Heart left ventricle (tissue), 16 donors: Measurements from ENCODE around the gene ARMCX5. TPM values are rescaled to one million over a fixed set of nuclear protein-coding genes. Genes with fewer than 3 reads are reported as not detected.

Experiments used
- ATAC-seq, 4 donors: fragments of 200-7000 bp; cut with Tn5 transposase; one replicate each; pipeline ENCODE4 v1.9.1; 2020 to 2022; ENCODE audit warnings: moderate library complexity in 4 of 4, mild to moderate bottlenecking in 3 of 4, moderate number of reproducible peaks in 1 of 4
- DNase-seq, 5 donors: peaks; one replicate each; pipeline ENCODE4 v3.0.0-alpha.2; 2020
- H3K27ac ChIP-seq, 12 donors: fragments of 200-600 bp; sonication (generic) in 4 of 12; one replicate each; pipeline versions ENCODE4 v1.5.0 to v1.8.0; 2016 to 2022; ENCODE audit warnings: mild to moderate bottlenecking in 2 of 12
- H3K27me3 ChIP-seq, 9 donors: fragments of 200-600 bp; sonication (generic) in 2 of 9; one replicate each; pipeline versions ENCODE4 v1.5.1 to v1.8.0; 2016 to 2022; ENCODE audit warnings: mild to moderate bottlenecking in 3 of 9
- H3K36me3 ChIP-seq, 9 donors: fragments of 200-600 bp; sonication (generic) in 2 of 9; one replicate each; pipeline versions ENCODE4 v1.5.0 to v1.8.0; 2018 to 2022; ENCODE audit warnings: mild to moderate bottlenecking in 2 of 9
- H3K4me1 ChIP-seq, 12 donors: fragments of 200-600 bp; sonication (generic) in 4 of 12; one replicate each; pipeline versions ENCODE4 v1.5.0 to v1.8.0; 2016 to 2022; ENCODE audit warnings: mild to moderate bottlenecking in 3 of 12
- H3K4me3 ChIP-seq, 12 donors: fragments of 200-600 bp; sonication (generic) in 4 of 12; one replicate each; pipeline versions ENCODE4 v1.5.0 to v1.8.0; 2017 to 2022; ENCODE audit warnings: mild to moderate bottlenecking in 9 of 12, moderate library complexity in 4 of 12
- H3K9me3 ChIP-seq, 12 donors: fragments of 200-600 bp; sonication (generic) in 4 of 12; one replicate each; pipeline versions ENCODE4 v1.5.0 to v1.8.0; 2016 to 2022; ENCODE audit warnings: mild to moderate bottlenecking in 1 of 12
- CTCF ChIP-seq, 12 donors: fragments of 200-600 bp; sonication (generic) in 4 of 12; IDR thresholded peaks; one replicate each; pipeline versions ENCODE4 v1.5.0 to v1.8.0; 2018 to 2022; ENCODE audit warnings: antibody characterized with exemption in 12 of 12, mild to moderate bottlenecking in 5 of 12
- POLR2A ChIP-seq, 2 donors: fragments of 450-650 bp; IDR thresholded peaks; one replicate each; pipeline ENCODE4 v1.6.1; 2017; ENCODE audit warnings: antibody characterized with exemption in 2 of 2, mild to moderate bottlenecking in 2 of 2, moderate library complexity in 2 of 2
- WGBS, 4 donors: extraction: QIAGEN DNeasy Blood & Tissue Kit in 2 of 4; methylation state at CpG; one replicate each; pipeline versions ENCODE4 v1.1.5 to v1.1.7; 2013 to 2018; 5-methylcytosine and 5-hydroxymethylcytosine counted together
- intact Hi-C, 10 donors: fragments of 100-400 bp; cut with DNase I; formaldehyde crosslinking; loops; one replicate each; pipeline versions ENCODE4 v1.11.1 to v1.14.2; 2022
- polyA plus RNA-seq, 2 donors: library from polyadenylated mRNA; stranded (reverse); fragments of 200-250 nt; gene quantifications; one replicate each; pipeline ENCODE4 v1.2.3, GENCODE V29; 2013
- total RNA-seq, 9 donors: library from RNA; depleted of rRNA in 2 of 9; stranded (reverse); fragments of >200 nt in 2 of 9; fragmentation: NEBNext Ultra II Directional in 3 of 9; extraction: Animal tissue kit (Norgen Biotek cat#: 25700) in 3 of 9; gene quantifications; one replicate each; pipeline versions ENCODE4 v1.1.0 to v1.2.4, GENCODE V29; 2016 to 2023
- donor health status: ischemic (EF 13 %, LVEDD 7.1; RV severe dilation, severe dysfunction).
- donor health status: healthy with polysubstance abuse.
- donor health status: DM: no; HTN: yes; CAD: no.
- donor health status: DM: no; HTN: no; CAD: no.
- donor health status: ischemic (EF 25% LVEDD 6.9; RV normal size, moderate dysfunction).
- donor health status: ischemic (EF 25% LVEDD 5.7; RV mildly dilated, moderate dysfunction).
- donor health status: healthy.
- donor health status: DM: yes; HTN: yes; CAD: no.
- donor health status: ischemic (EF 35%, LVEDD 5.7; RV mildly dilated, moderate dysfunction).
- donor health status: nonischemic (EF 11% LVEDD 7.7; RV severe dilation, severe dysfunction).
- donor health status: DM: yes; HTN: yes; CAD: no.
- donor health status: PGD.
- donor health status: ischemic (EF 29% LVEDD 5.4; RV normal size, mild dysfunction).
- donor health status: nonischemic (EF 23%, LVEDD 6.1; RV moderate dilation, normal function).

The ARMCX5 gene
- total and polyA plus RNA-seq, 11 donors = 1.7 to 10.5 (median 5.5) TPM

- no peak overlapping the region for H3K4me3 ChIP-seq
- H3K27ac ChIP-seq = no peak overlapping the region
- intact Hi-C loops = no loop called here
- H3K4me1 ChIP-seq = no peaks in the 10 kb centered on the region
- 54 to 97% (median 74%) methylated on average over 1 of the region's 1 CpG for WGBS, 4 donors
- no peaks in the 10 kb centered on the region for H3K27me3 ChIP-seq
- H3K9me3 ChIP-seq = peaks cover 0 to 6% (median 0%) of the 10 kb centered on the region in 12 donors
- no peak for DNase-seq
- H3K36me3 ChIP-seq = no peaks in the 10 kb centered on the region
- ATAC-seq = no peak
- no peak for TF ChIP-seq CTCF (IDR thresholded peaks at IDR 0.05)
- TF ChIP-seq POLR2A (IDR thresholded peaks at IDR 0.05) = no peak
Observed at GRCh38 chrX:102637561-102637960, 38.2 kb downstream of the ARMCX5 start.

GRCh38 chrX:102650903-102651241 lies 51.6 kb downstream of the ARMCX5 start:
- peaks cover 0 to 5% (median 0%) of the 10 kb centered on the region in 9 donors for H3K36me3 ChIP-seq
- WGBS, 4 donors = 2 to 46% (median 19%) methylated on average over 22 to 23 of the region's 23 CpGs
- intact Hi-C loops = loop anchor here in 6 of 10 donors (5.0 to 10.0 kb wide), 5 partner anchors 46 to 64 kb away; partner anchors contain the start of genes GPRASP2 (in 6 of the 6) and ARMCX5 (in 1 of the 6)
- DNase-seq (no peak), ATAC-seq (peak in 3 of 4 donors; percentile 29 to 42 (median 37))
- peak overlapping the region in 7 of 12 donors; percentile 34 to 87 (median 59) for H3K27ac ChIP-seq
- H3K4me3 ChIP-seq = peak overlapping the region; percentile 48 to 82 (median 66)
- H3K9me3 ChIP-seq = peaks cover 0 to 7% (median 0%) of the 10 kb centered on the region in 12 donors
- no peaks in the 10 kb centered on the region for H3K27me3 ChIP-seq
- peaks cover 0 to 9% (median 0%) of the 10 kb centered on the region in 12 donors for H3K4me1 ChIP-seq
- TF ChIP-seq CTCF (IDR thresholded peaks at IDR 0.05) = no peak
- TF ChIP-seq POLR2A (IDR thresholded peaks at IDR 0.05) = no peak

- peaks cover 0 to 1% (median 0%) of the 10 kb centered on the region in 12 donors for H3K9me3 ChIP-seq
- peak; percentile 54 to 76 (median 73) for DNase-seq
- intact Hi-C loops = loop anchor here in 6 of 10 donors (2.0 to 10.0 kb wide), 6 partner anchors 47 to 63 kb away; partner anchors contain the start of genes GPRASP2 (in 6 of the 6) and ARMCX5 (in 2 of the 6)
- peak within 1 kb of the TSS in 9 of 12 donors; percentile 32 to 87 (median 59) for H3K27ac ChIP-seq
- no peaks in the 10 kb centered on the region for H3K27me3 ChIP-seq
- peaks cover 0 to 9% (median 0%) of the 10 kb centered on the region in 12 donors for H3K4me1 ChIP-seq
- 0 to 49% (median 22%) methylated on average over 55 to 61 of the region's 61 CpGs for WGBS, 4 donors
- TF ChIP-seq POLR2A (IDR thresholded peaks at IDR 0.05) (no peak), CTCF (IDR thresholded peaks at IDR 0.05) (no peak)
- H3K36me3 ChIP-seq = peaks cover 0 to 5% (median 0%) of the 10 kb centered on the region in 9 donors
- peak; percentile 72 to 90 (median 79) for ATAC-seq
- H3K4me3 ChIP-seq = peak within 1 kb of the TSS; percentile 48 to 82 (median 66)
Observed at GRCh38 chrX:102651242-102652011, 52.1 kb downstream of the ARMCX5 start, which contains the start of gene GPRASP1. Gene GPRASP1 (plus strand): TSS chrX:102651483. CDS start chrX:102653914, 2,431 bp downstream.
